ENCODE results near the gene WDR88. TPM values are rescaled to one million over a fixed set of nuclear protein-coding genes. Genes with fewer than 3 reads are reported as not detected.

WDR88 gene
- total and polyA plus RNA-seq, 10 of the 15 experiments (the other 5 are each of a cell fraction or from before 2014, with no cell fraction given) = 0.19 to 0.34 TPM; not detected in 8

DNA sequence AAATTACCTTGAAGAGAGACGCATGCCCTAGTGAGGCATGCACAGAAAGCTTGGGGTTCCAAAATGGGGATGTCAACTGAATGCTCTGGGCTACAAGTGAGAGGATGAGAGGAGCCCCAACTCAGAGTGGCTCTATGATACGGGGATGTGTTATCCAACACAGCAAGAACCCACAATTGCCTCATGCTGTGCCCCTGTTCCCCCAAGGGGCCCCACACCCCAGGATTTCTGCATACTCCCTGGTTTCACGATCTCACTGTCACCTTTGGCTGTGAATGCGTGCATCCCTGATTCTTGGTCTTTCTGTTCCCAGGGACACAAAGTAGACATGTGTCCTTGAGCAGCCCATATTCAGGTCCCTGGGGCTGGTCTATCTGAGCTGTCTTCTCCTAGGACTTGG, 29.3 kb downstream of the WDR88 start:
- Histone ChIP-seq H4K20me1 (ENCODE audit: control insufficient read depth, insufficient read depth) (no peaks in the 10 kb centered on the region), H3K9ac (ENCODE audit: control insufficient read depth, insufficient read depth, low read length) (no peak overlapping the region), H3K4me3 (no peak overlapping the region), H2AFZ (ENCODE audit: control insufficient read depth, low read depth, low read length) (no peak overlapping the region), H3K79me2 (ENCODE audit: control insufficient read depth, insufficient read depth, low read length) (no peaks in the 10 kb centered on the region), H3K27ac (ENCODE audit: control insufficient read depth, insufficient read depth) (no peak overlapping the region), H3K9me3 (replicated peaks; ENCODE audit: control insufficient read depth, insufficient read depth, low read length) (no peaks in the 10 kb centered on the region), H3K4me2 (ENCODE audit: control insufficient read depth, insufficient read depth) (no peak overlapping the region), H3K27me3 (replicated peaks in 1 of 2; ENCODE audit: control insufficient read depth in 2 of 2, insufficient read depth in 2 of 2, low read length in 1 of 2) (no peaks in the 10 kb centered on the region), H3K36me3 (ENCODE audit: control insufficient read depth in 2 of 2, insufficient read depth in 2 of 2, low read length in 1 of 2) (no peaks in the 10 kb centered on the region), H3K4me1 (ENCODE audit: control insufficient read depth, insufficient read depth, low read length) (peaks cover 10% of the 10 kb centered on the region)
- BruUV-seq (replicated peaks) = no TSS peak
- DNase-seq (ENCODE audit: low read depth, low spot score) (no peak), ATAC-seq (no peak), FAIRE-seq (no peak)
- ChIA-PET CTCF (interaction anchor here (2.5 kb wide), 1 partner anchor 16 kb away, joined by 7 read pairs; no protein-coding TSS in a partner anchor), POLR2A (interaction anchor here (0.8 kb wide), 1 partner anchor 16 kb away, joined by 3 read pairs; no protein-coding TSS in a partner anchor), RAD21 (ENCODE audit: unreplicated experiment) (no interaction called here), SMC1A (ENCODE audit: uncharacterized antibody, unreplicated experiment) (interaction anchor here (1.1 to 1.3 kb wide), 3 partner anchors 11 to 20 kb away, joined by 3 to 4 read pairs (median 3); no protein-coding TSS in a partner anchor)
- 73% methylated on average over 4 of the region's 4 CpGs for WGBS (ENCODE audit: insufficient coverage, insufficient replicate concordance, low lambda C conversion rate, missing lambda C conversion rate)
- in situ Hi-C loops (cut with MboI) (no loop called here), intact Hi-C loops (cut with micrococcal nuclease; ENCODE audit: unreplicated experiment) (no loop called here)
- no peak for TF ChIP-seq MTA3 (IDR thresholded peaks at IDR 0.05; ENCODE audit: borderline replicate concordance, low read length)
- no peak for TF ChIP-seq BMI1 (IDR thresholded peaks at IDR 0.05; ENCODE audit: borderline replicate concordance)
- TF ChIP-seq TAF1 (IDR thresholded peaks at IDR 0.05; ENCODE audit: borderline replicate concordance, low read depth, low read length) = no peak
- TF ChIP-seq POLR2AphosphoS5 (IDR thresholded peaks at IDR 0.05; ENCODE audit: low read length) = no peak
- TF ChIP-seq, protein P1, sequence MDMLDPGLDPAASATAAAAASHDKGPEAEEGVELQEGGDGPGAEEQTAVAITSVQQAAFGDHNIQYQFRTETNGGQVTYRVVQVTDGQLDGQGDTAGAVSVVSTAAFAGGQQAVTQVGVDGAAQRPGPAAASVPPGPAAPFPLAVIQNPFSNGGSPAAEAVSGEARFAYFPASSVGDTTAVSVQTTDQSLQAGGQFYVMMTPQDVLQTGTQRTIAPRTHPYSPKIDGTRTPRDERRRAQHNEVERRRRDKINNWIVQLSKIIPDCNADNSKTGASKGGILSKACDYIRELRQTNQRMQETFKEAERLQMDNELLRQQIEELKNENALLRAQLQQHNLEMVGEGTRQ (IDR thresholded peaks at IDR 0.05; ENCODE audit: borderline replicate concordance, low read depth, low read length) = no peak
- TF ChIP-seq POU2F2 (IDR thresholded peaks at IDR 0.05; ENCODE audit: borderline replicate concordance, low read depth, low read length) = no peak
- TF ChIP-seq NR2C2 (IDR thresholded peaks at IDR 0.05; ENCODE audit: borderline replicate concordance, control insufficient read depth, insufficient read length, low read depth) = no peak
- TF ChIP-seq GABPA (IDR thresholded peaks at IDR 0.05; ENCODE audit: low read depth) = no peak
- TF ChIP-seq, protein P2, sequence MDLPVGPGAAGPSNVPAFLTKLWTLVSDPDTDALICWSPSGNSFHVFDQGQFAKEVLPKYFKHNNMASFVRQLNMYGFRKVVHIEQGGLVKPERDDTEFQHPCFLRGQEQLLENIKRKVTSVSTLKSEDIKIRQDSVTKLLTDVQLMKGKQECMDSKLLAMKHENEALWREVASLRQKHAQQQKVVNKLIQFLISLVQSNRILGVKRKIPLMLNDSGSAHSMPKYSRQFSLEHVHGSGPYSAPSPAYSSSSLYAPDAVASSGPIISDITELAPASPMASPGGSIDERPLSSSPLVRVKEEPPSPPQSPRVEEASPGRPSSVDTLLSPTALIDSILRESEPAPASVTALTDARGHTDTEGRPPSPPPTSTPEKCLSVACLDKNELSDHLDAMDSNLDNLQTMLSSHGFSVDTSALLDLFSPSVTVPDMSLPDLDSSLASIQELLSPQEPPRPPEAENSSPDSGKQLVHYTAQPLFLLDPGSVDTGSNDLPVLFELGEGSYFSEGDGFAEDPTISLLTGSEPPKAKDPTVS (IDR thresholded peaks at IDR 0.05; ENCODE audit: low read depth, low read length) = no peak
- TF ChIP-seq EGR1 (IDR thresholded peaks at IDR 0.05; ENCODE audit: borderline replicate concordance in 1 of 2, low read depth in 2 of 2, low read length in 2 of 2) = no peak
- no peak for TF ChIP-seq RELA (IDR thresholded peaks at IDR 0.05; ENCODE audit: borderline replicate concordance, partially characterized antibody)
- no peak for TF ChIP-seq ASH2L (IDR thresholded peaks at IDR 0.05; ENCODE audit: borderline replicate concordance, low read depth)
- TF ChIP-seq ZZZ3 (IDR thresholded peaks at IDR 0.05; ENCODE audit: control insufficient read depth, insufficient read length, low read depth) = no peak
- no peak for TF ChIP-seq POLR2AphosphoS2 (IDR thresholded peaks at IDR 0.05; ENCODE audit: low read depth, low read length)
- TF ChIP-seq SP1 (IDR thresholded peaks at IDR 0.05; ENCODE audit: low read depth, low read length) = no peak
- TF ChIP-seq ZNF384 (IDR thresholded peaks at IDR 0.05; ENCODE audit: borderline replicate concordance, low read depth, low read length) = no peak
- no peak for TF ChIP-seq STAT3 (IDR thresholded peaks at IDR 0.05; ENCODE audit: low read depth, low read length)
- TF ChIP-seq, protein P3, sequence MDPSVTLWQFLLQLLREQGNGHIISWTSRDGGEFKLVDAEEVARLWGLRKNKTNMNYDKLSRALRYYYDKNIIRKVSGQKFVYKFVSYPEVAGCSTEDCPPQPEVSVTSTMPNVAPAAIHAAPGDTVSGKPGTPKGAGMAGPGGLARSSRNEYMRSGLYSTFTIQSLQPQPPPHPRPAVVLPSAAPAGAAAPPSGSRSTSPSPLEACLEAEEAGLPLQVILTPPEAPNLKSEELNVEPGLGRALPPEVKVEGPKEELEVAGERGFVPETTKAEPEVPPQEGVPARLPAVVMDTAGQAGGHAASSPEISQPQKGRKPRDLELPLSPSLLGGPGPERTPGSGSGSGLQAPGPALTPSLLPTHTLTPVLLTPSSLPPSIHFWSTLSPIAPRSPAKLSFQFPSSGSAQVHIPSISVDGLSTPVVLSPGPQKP (IDR thresholded peaks at IDR 0.05; ENCODE audit: low read depth, low read length) = no peak

Data from GM12878 (cell line).